ENCODE data around the gene PCDHB8. TPM values are rescaled to one million over a fixed set of nuclear protein-coding genes. Genes with fewer than 3 reads are reported as not detected.
A peak's percentile ranks its signal among the peaks of the same experiment; 100 is the strongest.
"Not testable (repeated sequence)": the region's sequence is repeated elsewhere in the genome, so short reads cannot be mapped to it uniquely, and the experiment has no call there.

Gene PCDHB8
- total and polyA plus RNA-seq, 3 experiments from 2014 or later: not detected

- Mint-ChIP-seq H3K27me3 (peaks cover 37 to 71% of the 10 kb centered on the region in 2 donors), H3K9me3 (peaks cover 4 to 17% (median 15%) of the 10 kb centered on the region in 5 donors)
- CTCF ChIA-PET; DNase-seq; H3K36me3 ChIP-seq (ENCODE audit: insufficient read depth, low read length); POLR2A ChIA-PET; H3K9me3 ChIP-seq (ENCODE audit: low read length); H3K36me3 Mint-ChIP-seq; H3K27ac ChIP-seq (ENCODE audit: low read depth, low read length); H3K4me3 ChIP-seq (ENCODE audit: low read length); H3K27ac Mint-ChIP-seq; H3K4me3 Mint-ChIP-seq; H3K4me1 ChIP-seq (ENCODE audit: insufficient read depth, low read length); H3K4me1 Mint-ChIP-seq: not testable (repeated sequence)
- peaks cover 13% of the 10 kb centered on the region for H3K27me3 ChIP-seq (ENCODE audit: insufficient read depth, low read length, poor library complexity, severe bottlenecking)
These were observed 32.7 kb downstream of the PCDHB8 start for GRCh38 chr5:141210281-141210680.

GRCh38 chr5:141210849-141211248, 33.3 kb downstream of the PCDHB8 start:
- H3K4me1 Mint-ChIP-seq; H3K9me3 ChIP-seq (ENCODE audit: low read length); H3K4me3 Mint-ChIP-seq; CTCF ChIA-PET; H3K27ac Mint-ChIP-seq; H3K4me1 ChIP-seq (ENCODE audit: insufficient read depth, low read length); H3K4me3 ChIP-seq (ENCODE audit: low read length); DNase-seq; H3K36me3 Mint-ChIP-seq; H3K36me3 ChIP-seq (ENCODE audit: insufficient read depth, low read length); H3K27ac ChIP-seq (ENCODE audit: low read depth, low read length); POLR2A ChIA-PET: not testable (repeated sequence)
- Mint-ChIP-seq H3K9me3 (peaks cover 4 to 18% (median 16%) of the 10 kb centered on the region in 5 donors), H3K27me3 (peaks cover 36 to 69% of the 10 kb centered on the region in 2 donors)
- peaks cover 13% of the 10 kb centered on the region for H3K27me3 ChIP-seq (ENCODE audit: insufficient read depth, low read length, poor library complexity, severe bottlenecking)

GRCh38 chr5:141213656-141214339, 36.2 kb downstream of the PCDHB8 start, which contains the start of gene PCDHB13:
TSS of gene PCDHB13 (plus strand) at chr5:141213919. CDS start at chr5:141214124, 205 bp downstream.
- not testable (repeated sequence) for H3K4me1 Mint-ChIP-seq

GRCh38 chr5:141214583-141214982, 37.0 kb downstream of the PCDHB8 start:
- DNase-seq; H3K9me3 ChIP-seq (ENCODE audit: low read length); H3K27me3 ChIP-seq (ENCODE audit: insufficient read depth, low read length, poor library complexity, severe bottlenecking); CTCF ChIA-PET; H3K4me3 ChIP-seq (ENCODE audit: low read length); H3K27ac ChIP-seq (ENCODE audit: low read depth, low read length); POLR2A ChIA-PET; H3K27ac Mint-ChIP-seq; H3K36me3 ChIP-seq (ENCODE audit: insufficient read depth, low read length); H3K36me3 Mint-ChIP-seq; H3K4me1 ChIP-seq (ENCODE audit: insufficient read depth, low read length); H3K4me1 Mint-ChIP-seq; H3K4me3 Mint-ChIP-seq: not testable (repeated sequence)
- Mint-ChIP-seq H3K9me3 (peaks cover 18 to 36% (median 30%) of the 10 kb centered on the region in 5 donors), H3K27me3 (peaks cover 38 to 55% of the 10 kb centered on the region in 2 donors)

More at GRCh38 chr5:141213656-141214339, 36.2 kb downstream of the PCDHB8 start, which contains the start of gene PCDHB13:
- H3K27ac ChIP-seq (ENCODE audit: low read depth, low read length); H3K36me3 ChIP-seq (ENCODE audit: insufficient read depth, low read length); H3K27me3 ChIP-seq (ENCODE audit: insufficient read depth, low read length, poor library complexity, severe bottlenecking); CTCF ChIA-PET; H3K4me3 ChIP-seq (ENCODE audit: low read length); DNase-seq; H3K27ac Mint-ChIP-seq; H3K4me1 ChIP-seq (ENCODE audit: insufficient read depth, low read length); H3K36me3 Mint-ChIP-seq; H3K9me3 ChIP-seq (ENCODE audit: low read length); POLR2A ChIA-PET: not testable (repeated sequence)
- Mint-ChIP-seq H3K27me3 (peaks cover 42 to 56% of the 10 kb centered on the region in 2 donors), H3K9me3 (peaks cover 15 to 34% (median 30%) of the 10 kb centered on the region in 5 donors), H3K4me3 (peak within 1 kb of the TSS in 4 of 7 donors; percentile 41 to 56 (median 48))

GRCh38 chr5:141215504-141215903, 37.9 kb downstream of the PCDHB8 start:
- peaks cover 43 to 56% of the 10 kb centered on the region in 2 donors for H3K27me3 Mint-ChIP-seq
- DNase-seq; H3K4me1 ChIP-seq (ENCODE audit: insufficient read depth, low read length); H3K27ac Mint-ChIP-seq; H3K27me3 ChIP-seq (ENCODE audit: insufficient read depth, low read length, poor library complexity, severe bottlenecking); H3K27ac ChIP-seq (ENCODE audit: low read depth, low read length); H3K4me3 Mint-ChIP-seq; H3K4me3 ChIP-seq (ENCODE audit: low read length); H3K36me3 ChIP-seq (ENCODE audit: insufficient read depth, low read length); CTCF ChIA-PET; H3K4me1 Mint-ChIP-seq; POLR2A ChIA-PET; H3K36me3 Mint-ChIP-seq; H3K9me3 ChIP-seq (ENCODE audit: low read length): not testable (repeated sequence)
- peaks cover 18 to 39% (median 26%) of the 10 kb centered on the region in 5 donors for H3K9me3 Mint-ChIP-seq

- H3K9me3 ChIP-seq (ENCODE audit: low read length); H3K27ac ChIP-seq (ENCODE audit: low read depth, low read length); H3K4me3 Mint-ChIP-seq; CTCF ChIA-PET; H3K36me3 Mint-ChIP-seq; H3K4me1 ChIP-seq (ENCODE audit: insufficient read depth, low read length); POLR2A ChIA-PET; H3K4me3 ChIP-seq (ENCODE audit: low read length); H3K36me3 ChIP-seq (ENCODE audit: insufficient read depth, low read length); H3K4me1 Mint-ChIP-seq; H3K27ac Mint-ChIP-seq; DNase-seq: not testable (repeated sequence)
- H3K27me3 ChIP-seq (ENCODE audit: insufficient read depth, low read length, poor library complexity, severe bottlenecking): peaks cover 14% of the 10 kb centered on the region
- Mint-ChIP-seq H3K9me3 (peaks cover 18 to 43% (median 26%) of the 10 kb centered on the region in 5 donors), H3K27me3 (peaks cover 43 to 59% of the 10 kb centered on the region in 2 donors)
These were observed 38.4 kb downstream of the PCDHB8 start for GRCh38 chr5:141216035-141216434.

- ChIA-PET CTCF (interaction anchor here (1.4 to 2.1 kb wide), 3 partner anchors 11 to 341 kb away, joined by 4 to 9 read pairs (median 5); no protein-coding TSS in a partner anchor), POLR2A (no interaction called here)
- Mint-ChIP-seq H3K4me3 (peak within 1 kb of the TSS in 5 of 7 donors; percentile 1 to 64 (median 46)), H3K4me1 (peaks cover 5 to 11% (median 8%) of the 10 kb centered on the region in 3 donors), H3K9me3 (peaks cover 10 to 49% (median 25%) of the 10 kb centered on the region in 5 donors), H3K27ac (peak within 1 kb of the TSS in 1 of 8 donors; percentile 31), H3K27me3 (peaks cover 33 to 73% of the 10 kb centered on the region in 2 donors), H3K36me3 (no peaks in the 10 kb centered on the region)
- no peaks in the 10 kb centered on the region for H3K4me1 ChIP-seq (ENCODE audit: insufficient read depth, low read length)
- peaks cover 7% of the 10 kb centered on the region for H3K27me3 ChIP-seq (ENCODE audit: insufficient read depth, low read length, poor library complexity, severe bottlenecking)
- no peak within 1 kb of the TSS for H3K4me3 ChIP-seq (ENCODE audit: low read length)
- H3K27ac ChIP-seq (ENCODE audit: low read depth, low read length): no peak within 1 kb of the TSS
- H3K36me3 ChIP-seq (ENCODE audit: insufficient read depth, low read length): no peaks in the 10 kb centered on the region
- DNase-seq: no peak
- H3K9me3 ChIP-seq (ENCODE audit: low read length): no peaks in the 10 kb centered on the region
These were observed 45.7 kb downstream of the PCDHB8 start, which contains the start of gene PCDHB14 for GRCh38 chr5:141223112-141223783. TSS of gene PCDHB14 (plus strand) at chr5:141223343. CDS start at chr5:141223506, 163 bp downstream.

- H3K27ac Mint-ChIP-seq; H3K9me3 ChIP-seq (ENCODE audit: low read length); H3K4me1 ChIP-seq (ENCODE audit: insufficient read depth, low read length); DNase-seq; H3K27me3 ChIP-seq (ENCODE audit: insufficient read depth, low read length, poor library complexity, severe bottlenecking); H3K4me3 ChIP-seq (ENCODE audit: low read length); H3K36me3 ChIP-seq (ENCODE audit: insufficient read depth, low read length); H3K27ac ChIP-seq (ENCODE audit: low read depth, low read length); H3K36me3 Mint-ChIP-seq; CTCF ChIA-PET; POLR2A ChIA-PET: not testable (repeated sequence)
- peaks cover 31 to 60% of the 10 kb centered on the region in 2 donors for H3K27me3 Mint-ChIP-seq
- peaks cover 5 to 11% (median 8%) of the 10 kb centered on the region in 3 donors for H3K4me1 Mint-ChIP-seq
- peak overlapping the region in 1 of 7 donors; percentile 65 for H3K4me3 Mint-ChIP-seq
- H3K9me3 Mint-ChIP-seq: peaks cover 6 to 42% (median 22%) of the 10 kb centered on the region in 5 donors
These were observed 47.3 kb downstream of the PCDHB8 start for GRCh38 chr5:141224844-141225243.

Data from CD8-positive, alpha-beta memory T cell (primary cell).